DOHH2 (cell line): ENCODE results near the gene PARG.
"Not testable (repeated sequence)": the region's sequence is repeated elsewhere in the genome, so short reads cannot be mapped to it uniquely, and the experiment has no call there.

Experiments
- CTCF ChIP-seq: fragments of 200-600 bp; sonication (generic); IDR thresholded peaks from one replicate; pipeline ENCODE4 v1.5.1; 2014; ENCODE audit warnings: antibody characterized with exemption, mild to moderate bottlenecking, low read depth, low read length; ENCODE audit not compliant: poor library complexity, severe bottlenecking
- EZH2phosphoT487 ChIP-seq: fragments of 200-600 bp; sonication (generic); IDR thresholded peaks from 2 replicates; pipeline ENCODE4 v1.6.1; 2017; ENCODE audit warnings: borderline replicate concordance, mild to moderate bottlenecking, antibody characterized with exemption, low read length, moderate library complexity, mixed read lengths

GRCh38 chr10:49953122-49953521, 11.3 kb upstream of the PARG start:
- not testable (repeated sequence) for TF ChIP-seq CTCF, EZH2phosphoT487
